IPS-NIHi7 (cell line): ENCODE measurements around the gene RAP1A.
A peak's percentile ranks its signal among the peaks of the same experiment; 100 is the strongest.
"Not testable (repeated sequence)": the region's sequence is repeated elsewhere in the genome, so short reads cannot be mapped to it uniquely, and the experiment has no call there.

Source experiments
- DNase-seq: peaks from one replicate; pipeline ENCODE4 v3.0.0; 2012; ENCODE audit warnings: mixed read lengths; ENCODE audit errors: extremely low spot score

RAP1A gene

DNA sequence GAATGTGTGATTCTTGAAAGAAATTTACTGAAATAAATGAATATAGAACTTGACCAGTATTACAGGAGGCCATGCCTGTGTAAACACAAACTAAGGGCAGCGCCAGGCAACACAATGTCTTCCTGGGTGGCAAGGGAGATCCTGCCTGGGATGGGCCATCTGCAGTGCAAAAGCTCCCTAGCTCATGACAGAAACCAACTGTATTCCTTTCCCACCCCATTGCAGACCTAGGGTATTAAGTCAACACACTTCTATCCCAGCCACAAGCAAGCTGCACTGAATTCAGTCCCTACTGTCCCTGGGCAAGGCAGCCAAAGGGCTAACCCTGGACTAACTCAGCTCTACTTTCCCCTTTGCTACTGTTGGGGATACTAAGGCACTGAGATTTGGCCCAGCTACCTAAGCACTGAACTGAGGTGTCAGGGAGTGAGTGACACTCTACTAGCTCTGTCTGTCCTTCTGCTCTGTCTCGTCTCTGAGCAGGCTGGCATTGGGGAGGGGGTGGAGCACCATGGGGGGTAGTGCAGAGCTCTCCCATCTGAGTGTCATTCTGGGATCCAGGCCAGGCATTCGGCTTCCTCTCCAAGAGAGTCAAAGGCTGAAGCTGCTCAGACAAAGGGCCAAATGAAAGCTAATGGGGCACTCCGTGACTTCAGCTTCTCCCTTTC is 117.1 kb downstream of the RAP1A start:
- no peak for DNase-seq

DNA sequence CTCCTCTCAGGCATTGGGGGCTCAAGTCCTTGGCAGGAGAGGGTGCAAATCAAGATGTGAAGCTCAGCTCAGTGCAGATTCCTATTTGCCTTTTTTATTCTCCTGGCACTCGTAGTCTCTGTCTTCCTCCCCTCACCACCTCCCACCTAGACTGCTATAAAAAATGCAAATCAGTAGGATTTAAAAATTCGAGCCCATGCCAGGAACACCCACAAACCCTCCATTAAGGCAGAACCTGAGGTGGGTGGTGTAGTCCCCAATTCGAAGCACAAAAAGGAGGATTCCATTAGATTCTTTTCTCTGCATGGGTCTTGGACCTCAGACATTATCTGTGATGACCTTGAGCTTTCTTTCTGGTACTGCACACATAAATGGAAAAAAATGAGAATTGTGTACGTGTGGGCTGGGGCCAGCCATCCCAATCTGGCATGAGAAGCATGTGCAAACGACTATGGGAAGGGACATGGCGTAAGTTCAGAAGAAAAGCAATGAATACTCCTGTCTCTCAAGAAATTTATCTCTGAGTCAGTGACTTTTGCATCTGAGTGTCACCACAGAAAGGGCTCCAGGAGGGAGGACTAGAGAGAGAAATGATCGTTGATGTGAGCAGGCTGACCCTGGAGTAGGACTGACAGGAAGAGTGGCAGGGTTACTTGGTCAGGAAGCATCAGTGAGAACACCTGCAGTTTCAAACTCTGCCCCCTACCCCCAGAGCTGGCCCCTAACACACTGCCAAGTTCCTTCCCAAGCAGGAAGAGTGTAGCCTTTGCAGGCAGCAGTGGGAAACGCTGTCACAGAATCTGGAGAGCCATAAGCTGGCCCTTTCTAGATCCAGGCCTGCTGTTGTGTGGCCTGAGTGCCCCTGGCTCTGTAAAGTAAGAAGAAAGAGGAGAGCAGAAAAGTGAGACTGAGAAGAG is 117.9 kb downstream of the RAP1A start:
- no peak for DNase-seq

DNA sequence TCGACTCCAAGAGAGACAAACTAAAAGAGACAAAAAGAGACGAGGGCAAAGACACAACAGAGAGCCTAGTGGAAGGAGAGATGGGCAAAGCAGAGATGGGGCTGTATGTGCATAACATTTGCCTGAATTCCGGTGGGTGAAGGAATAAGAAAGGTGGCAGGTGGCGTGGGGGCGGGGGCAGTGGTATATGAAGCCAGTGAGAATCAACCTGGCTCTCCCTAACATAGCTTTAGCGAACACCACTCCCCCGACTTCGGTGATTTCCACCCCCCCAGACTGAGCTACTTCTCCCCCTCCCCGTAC is 118.5 kb downstream of the RAP1A start:
- DNase-seq, result no peak

DNA sequence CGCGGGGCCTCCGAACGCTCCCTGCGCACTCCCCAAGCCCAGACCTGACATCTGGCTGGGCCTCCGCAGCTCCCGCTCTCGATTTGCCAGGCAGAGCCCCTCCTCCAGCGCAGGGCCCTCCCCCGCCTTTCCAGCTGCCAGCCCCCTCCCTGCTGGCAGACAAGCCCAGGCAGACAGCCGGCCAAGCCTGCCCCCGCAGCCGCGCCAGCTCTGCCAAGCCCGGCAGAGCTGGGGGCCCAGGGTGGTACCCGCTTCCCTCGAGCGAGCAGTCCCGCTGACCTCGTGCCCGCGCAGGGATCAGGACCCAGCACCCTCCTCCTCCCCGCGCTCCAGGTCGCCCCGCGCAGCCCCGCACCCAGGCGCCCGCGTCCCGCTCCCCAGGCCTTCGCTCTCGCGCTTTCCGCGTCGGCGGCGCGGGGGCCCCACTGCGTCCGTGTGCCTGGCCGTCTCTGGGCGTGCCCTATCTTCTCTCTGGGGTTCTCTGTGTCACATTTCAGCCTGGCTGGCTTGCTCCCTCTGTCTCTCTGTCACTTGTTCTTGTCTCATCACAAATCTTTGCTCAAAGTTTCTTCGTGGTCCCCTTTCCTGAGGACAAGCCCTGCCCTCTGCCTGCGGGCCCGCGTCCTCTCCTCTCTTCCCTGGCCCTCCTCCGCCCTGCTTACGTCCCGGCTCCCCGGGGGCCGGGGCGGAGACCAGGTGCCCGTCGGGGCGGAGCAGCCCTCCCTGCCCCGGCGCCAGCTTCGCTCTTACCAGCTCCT is 119.0 kb downstream of the RAP1A start:
- peak; percentile 57 for DNase-seq

DNA sequence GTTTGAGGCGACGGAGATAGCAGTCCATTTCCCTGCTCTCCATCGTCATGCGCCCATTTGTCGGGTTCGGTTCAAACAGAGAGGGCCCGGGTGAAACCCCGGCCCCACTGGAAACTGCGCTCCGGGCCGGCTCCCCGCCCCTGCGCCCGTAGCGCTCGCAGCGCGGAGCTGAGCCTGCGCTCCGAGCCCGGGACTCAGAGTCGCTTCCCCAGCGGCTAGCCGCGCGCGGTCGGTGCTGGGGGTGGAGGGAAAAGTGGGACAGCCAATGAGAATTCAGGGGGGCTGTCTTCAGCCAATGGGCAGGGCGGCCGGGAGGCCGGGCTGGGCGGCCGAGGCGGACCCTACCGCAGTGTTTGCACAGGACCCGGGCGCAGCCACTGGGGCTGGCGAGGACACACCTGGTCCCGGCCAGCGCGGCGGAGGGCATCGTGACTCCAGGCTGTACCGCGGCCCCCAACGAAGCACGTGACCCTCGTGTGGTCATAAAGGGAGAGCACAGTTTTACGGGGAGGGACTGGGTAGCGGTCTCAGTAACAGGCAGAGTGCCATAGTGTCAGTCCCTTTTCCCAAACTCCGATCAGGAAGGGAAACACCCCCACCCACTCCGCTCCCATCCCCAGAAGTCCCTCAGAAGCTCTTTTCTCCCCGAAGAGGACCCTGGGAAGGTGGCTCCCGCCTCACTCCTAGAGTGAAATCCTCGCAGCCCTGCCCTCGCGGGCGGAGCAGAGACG is 119.8 kb downstream of the RAP1A start, which contains the start of gene INKA2:
Gene INKA2 (minus strand): TSS at position 202 of the 731 bp plus-strand sequence. CDS start 153 bp downstream, at position 49.
- peak; percentile 82 for DNase-seq

DNA sequence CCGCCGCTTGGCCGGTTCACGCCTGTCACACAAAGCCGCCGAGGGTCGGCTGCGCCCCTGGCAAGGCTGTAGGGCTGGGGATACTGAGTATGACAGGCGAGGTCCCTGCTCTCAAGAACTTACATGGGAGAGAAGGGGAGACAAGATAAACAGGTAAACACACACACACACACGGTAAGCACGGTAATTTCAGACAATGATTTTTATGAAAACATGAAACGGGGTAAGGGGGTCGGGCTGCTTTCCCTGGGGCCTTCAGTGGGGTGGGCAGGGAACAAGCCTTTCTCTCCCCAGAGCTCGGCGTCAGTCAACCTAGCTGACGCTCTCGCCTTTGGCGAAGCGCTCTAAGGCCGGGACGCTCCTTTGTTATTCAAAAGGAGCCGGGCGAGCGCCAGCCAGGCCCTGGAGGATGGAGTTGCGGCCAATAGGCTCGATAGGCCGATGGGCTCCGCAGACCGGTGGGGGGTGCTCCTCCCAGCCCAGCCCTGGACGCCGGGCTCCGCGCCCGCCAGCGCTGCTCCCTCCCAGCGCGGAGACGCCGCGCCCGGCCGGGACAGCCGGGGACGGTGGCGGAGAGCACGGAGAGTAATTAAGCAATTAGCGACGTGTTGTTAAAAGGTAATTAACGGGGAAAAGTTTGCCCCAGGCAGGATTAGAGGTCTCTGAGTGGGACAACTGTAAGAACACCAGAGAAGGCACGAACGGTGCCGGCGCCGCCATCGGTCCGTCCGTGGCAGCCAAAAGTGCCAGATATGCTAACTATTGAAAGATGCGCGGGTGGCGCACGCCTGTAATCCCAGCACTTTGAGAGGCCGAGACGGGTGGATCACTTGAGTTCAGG is 120.6 kb downstream of the RAP1A start:
- DNase-seq, result peak; percentile 82

DNA sequence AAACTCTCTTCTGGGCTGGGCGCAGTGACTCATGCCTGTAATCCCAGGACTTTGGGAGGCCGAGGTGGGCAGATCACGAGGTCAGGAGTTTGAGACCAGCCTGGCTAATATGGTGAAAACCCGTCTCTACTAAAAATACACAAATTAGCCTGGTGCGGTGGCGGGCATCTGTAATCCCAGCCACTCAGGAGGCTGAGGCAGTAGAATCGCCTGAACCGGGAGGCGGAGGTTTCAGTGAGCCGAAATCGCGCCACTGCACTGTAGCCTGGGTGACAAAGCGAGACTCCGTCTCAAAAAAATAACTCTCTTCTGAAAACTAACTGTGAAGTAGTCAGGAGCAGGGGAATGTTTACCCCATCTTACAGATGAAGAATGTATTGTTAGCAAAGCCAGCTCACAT is 122.7 kb downstream of the RAP1A start:
- DNase-seq, result not testable (repeated sequence)

DNA sequence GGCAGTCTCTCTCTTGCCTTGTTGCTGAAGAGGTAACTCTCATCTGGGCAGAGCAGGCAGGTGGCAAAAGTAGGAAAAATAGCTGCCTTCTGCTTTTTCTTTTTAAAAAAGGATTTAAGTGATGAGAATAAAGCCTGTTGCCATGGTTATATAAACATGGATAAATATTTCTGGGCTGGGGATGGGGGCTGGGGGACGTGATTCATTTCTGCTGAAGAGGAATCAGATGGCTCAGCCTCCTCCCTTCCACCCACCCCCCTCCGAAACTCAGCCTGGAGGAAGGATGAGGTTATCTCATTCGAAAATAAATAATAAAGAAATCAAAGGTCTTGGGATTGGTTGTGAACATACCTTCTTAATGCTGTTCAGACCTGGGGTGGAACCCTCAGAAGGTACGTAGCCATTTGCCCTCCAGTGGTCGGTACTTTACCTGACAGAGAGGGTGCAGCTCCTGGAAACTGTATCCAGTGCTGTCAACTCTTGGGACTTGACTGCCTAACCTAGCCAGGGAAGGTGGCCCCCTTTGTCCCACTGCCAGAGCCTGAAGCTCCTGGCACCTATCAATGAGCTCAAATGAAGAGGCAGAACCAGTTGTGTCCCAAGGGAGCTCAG is 123.5 kb downstream of the RAP1A start:
- DNase-seq, result no peak

DNA sequence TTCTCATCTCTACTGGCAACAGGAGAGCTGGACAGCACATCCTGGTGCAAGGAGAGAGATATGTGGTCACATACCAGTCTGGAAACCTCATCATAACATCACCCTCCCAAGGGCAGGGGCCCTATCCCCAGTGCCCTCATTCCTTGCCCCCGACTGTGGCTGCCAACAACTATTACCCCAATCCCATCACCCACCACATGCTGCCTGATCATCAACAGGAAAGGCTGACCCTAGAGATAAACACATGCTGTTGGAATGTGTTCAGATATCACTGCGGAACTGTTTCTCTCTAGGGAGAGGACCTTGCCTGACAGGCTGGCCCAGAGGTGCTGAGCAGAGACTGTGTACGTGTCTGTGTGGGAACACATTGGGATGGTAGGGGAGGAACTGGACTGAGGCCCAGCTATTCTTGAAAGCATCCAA is 124.1 kb downstream of the RAP1A start:
- DNase-seq, result no peak

DNA sequence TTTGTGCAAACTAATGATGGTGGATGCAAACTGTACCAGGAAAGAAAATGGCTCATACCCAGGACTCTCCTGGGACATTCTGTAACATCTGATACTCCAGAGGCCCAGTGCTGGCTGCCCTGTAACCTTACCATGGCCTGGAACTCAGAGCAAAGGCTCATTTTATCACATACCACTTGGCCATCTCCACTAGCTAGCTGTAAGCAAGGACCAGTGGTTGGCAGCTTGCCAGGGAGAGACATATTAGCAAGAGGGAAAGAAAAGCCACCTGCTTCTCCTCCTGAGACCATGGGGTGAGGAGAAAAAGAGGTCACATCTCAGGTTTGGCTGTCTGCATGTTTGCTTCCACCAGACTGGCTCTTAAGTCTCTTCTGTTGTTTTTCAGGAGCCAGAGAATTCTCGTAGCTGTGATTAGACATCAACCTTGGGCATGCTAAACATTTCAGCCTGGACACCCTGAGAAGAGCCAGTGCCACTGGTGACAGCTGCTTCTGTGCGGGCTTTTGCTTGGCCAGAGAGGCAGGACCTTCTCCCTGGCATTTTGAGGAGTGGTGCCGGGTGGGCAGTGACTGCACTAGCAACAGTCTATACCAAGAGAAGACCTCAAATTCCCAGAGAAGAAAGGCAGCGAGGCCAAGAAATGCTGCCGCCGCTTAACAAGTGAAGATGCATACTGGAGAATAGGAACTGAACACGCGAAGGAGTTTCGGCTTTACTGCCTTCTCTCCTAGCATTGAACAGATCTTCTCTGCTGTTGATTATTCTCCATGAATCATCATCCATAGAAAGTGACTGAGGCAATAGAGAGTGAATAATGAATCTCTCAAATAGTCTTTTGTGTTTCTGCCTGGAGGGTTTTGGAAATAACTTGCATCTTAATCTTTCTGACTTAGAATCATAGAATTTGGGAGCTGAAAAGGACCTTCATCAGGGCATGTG is 126.4 kb downstream of the RAP1A start:
- DNase-seq, result no peak

DNA sequence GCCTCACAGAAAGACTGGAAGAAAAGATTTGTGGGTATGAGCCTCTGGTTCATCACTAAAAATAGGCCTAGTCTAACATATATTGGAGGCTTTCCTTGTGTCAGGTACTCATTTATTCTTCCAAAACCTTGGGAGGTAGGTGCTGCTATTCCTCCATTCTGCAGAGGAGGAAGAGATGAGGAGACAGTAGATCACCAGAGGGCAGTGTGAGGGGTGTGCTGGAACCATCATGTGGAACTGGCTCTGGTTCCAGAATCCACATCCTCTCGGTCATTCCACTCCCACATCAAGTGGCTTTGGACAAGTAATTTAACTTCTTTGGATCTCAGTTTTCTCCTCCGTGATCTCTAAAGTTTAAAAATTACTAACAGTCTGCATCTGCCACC is 127.0 kb downstream of the RAP1A start:
- no peak for DNase-seq

DNA sequence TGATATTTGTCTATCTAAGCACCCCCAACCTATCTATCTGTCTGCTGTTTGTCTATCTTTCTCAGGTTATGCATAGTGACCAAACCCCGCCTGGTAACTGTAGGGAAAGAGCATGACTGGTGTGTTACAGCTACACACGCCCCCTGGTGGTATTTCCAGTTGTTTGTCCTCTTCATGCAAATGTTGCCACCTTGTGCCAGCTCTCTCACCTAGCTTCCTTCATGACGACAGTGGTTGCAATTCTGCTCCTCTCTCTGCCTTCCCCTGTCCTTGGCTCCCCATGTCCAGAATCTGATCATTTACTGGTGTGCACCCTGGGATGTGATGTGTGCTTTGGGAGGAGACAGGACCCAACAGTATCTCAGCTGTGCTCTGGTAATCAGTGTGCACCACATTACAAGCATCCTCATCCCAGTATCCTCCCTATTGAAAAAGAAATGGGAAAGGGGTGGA is 127.7 kb downstream of the RAP1A start:
- peak; percentile 68 for DNase-seq

DNA sequence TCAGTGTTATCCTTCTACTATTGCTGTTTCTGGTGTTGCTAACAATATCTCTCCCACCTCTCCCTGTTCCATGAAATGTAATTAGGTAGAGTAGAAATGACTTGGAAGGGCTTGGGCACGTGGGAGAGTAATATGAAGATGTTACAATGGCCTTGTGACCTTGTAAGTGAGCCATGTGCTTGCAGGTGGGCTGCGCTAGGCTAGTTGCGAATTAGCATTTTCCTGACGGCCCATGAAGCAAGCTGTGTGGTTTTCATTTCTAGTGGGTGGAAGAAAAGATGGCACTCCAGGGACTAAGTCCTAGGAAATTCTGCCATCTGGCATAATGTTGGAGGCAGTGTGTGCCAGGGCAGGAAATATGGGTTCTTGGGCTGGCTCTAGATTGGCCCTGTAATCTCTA is 128.4 kb downstream of the RAP1A start:
- no peak for DNase-seq

DNA sequence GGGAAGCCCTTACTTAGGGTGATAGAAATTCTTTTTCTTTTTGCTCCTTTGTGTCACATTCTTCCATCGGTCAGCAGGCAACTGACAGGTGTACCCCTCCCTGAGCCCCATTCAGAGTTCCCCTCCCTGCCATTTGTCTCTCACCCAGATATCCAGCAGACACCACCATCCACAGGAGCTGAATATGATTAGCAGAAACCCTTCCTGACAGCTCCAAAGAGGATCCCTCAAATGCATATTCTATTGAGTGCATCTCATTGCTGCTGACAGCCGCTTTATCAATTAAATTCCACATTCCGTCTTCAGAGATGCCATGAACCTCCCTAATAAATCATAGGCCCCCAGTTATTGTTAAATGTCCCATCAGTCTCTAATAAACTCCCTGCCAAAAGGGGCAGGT is 130.0 kb downstream of the RAP1A start:
- no peak for DNase-seq

DNA sequence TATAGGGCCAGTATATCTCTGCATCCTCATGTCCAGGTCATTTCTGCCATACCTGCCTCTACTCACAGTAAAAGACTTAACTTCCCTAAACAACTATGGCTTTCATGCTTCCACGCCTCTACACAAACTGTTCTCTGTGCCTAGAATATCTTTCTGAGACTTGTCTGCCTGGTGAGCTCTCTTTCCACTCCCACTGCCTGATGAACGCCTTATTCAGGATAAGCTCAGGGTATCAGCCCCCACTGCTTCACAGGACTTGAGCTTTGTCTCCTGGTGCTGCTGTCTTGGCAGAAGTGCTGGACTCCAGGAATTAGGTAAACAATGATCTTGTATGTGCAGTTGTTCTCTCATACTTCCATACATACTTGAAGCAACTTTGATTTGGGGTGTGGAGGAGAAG is 131.3 kb downstream of the RAP1A start:
- no peak for DNase-seq

DNA sequence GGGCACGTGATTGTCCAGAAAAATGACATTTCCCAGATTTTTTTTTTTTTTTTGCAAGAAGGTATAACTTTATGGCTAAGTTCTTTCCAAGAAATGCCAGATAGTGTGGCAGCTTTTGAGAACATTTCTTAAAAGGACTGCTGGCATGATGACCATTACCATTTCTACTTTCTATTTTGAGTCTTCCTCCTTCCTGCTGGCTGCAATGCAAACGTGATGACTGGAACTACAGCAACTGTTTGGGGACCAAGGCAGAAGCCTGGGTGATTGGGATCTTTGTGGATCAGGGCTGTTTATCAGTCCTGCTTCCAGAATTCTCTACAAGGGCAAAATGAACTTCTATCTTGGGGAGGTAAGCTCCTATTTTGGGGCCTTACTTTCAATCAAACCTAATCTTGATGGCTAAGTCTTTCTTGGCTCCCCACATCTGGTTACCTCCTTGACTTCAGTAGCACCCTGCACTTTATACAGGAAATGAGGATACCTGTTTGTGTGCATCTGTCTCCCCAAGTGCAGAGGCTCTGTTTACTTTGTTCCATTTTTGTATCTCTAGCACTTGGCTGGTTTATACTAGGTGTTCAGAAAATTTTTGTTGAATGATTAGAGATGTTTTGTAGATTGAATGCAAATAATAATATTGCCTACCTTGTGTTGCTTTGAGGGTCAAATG is 132.5 kb downstream of the RAP1A start:
- no peak for DNase-seq

DNA sequence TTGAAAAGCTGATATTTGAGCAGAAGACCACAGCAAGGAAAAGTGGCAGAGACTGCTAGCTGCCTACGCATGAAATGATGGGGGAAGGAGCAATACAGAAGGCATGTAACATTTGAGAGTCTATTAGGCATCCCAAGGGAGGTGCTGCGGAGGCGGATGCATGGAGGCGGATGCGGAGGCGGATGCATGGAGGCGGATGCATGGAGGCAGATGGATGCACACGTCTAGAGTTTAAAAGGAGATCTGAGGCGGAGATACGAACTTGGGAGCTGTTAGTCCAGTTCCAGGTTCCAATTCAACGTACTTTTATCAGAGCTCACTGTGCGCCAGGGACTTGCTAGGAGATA is 135.4 kb downstream of the RAP1A start:
- peak; percentile 58 for DNase-seq

DNA sequence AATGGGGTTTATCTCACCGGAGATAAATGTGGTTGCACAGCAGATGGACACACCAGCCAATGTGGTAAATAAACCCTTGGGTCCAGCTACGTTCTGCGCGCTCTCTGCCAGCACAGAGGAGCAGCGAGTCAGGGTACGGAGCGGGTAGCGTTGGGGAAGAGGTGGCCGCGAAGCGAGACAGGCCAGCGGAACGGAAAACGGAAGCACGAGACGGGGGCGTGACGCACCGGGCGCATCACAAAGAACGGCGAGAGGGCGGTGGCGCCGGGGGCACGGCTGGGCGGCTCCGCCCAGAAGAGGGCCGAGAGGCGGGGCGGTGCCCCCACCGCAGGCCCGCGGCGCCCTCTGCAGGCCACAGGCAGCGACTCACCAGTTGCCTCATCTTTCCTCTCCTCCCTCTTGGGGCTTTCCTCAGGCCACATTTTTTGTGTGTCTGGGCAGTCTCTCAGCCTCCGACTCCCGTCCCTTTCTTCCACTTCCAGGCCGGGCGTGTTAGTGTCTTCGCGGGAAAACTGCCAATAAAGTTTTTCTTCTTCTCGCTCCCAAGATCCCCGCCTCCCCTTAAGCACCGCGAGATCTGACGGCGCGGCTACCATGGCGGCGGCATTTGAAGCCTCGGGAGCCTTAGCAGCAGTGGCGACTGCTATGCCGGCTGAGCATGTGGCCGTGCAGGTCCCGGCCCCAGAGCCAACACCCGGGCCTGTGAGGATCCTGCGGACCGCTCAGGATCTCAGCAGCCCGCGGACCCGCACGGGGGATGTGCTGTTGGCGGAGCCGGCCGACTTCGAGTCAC is 135.9 kb downstream of the RAP1A start, which contains the start of gene DDX20:
Gene DDX20 (plus strand): TSS at position 571 of the 793 bp plus-strand sequence. CDS start 24 bp downstream, at position 595.
- DNase-seq, result peak; percentile 94
